Stimulated activated CD4-positive, alpha-beta T cell treated with anti-CD3 and anti-CD28 coated beads, Interleukin-15, amount 100 ng/mL, for 24 hours (primary cell): ENCODE results near the gene VPS16.

Experiments
- DNase-seq: peaks from one replicate; pipeline ENCODE4 v3.0.0-alpha.2; 2020

The VPS16 gene

GRCh38 chr20:2840138-2840966 lies at the start of gene VPS16, which contains the start of gene PCED1A:
Gene VPS16, plus strand, starts transcription at chr20:2840745. Its CDS starts 30 bp downstream, at chr20:2840775.
Gene PCED1A, minus strand, starts transcription at chr20:2840655. Its CDS starts 743 bp downstream, at chr20:2839912.
- DNase-seq = peak; percentile 93

DNA sequence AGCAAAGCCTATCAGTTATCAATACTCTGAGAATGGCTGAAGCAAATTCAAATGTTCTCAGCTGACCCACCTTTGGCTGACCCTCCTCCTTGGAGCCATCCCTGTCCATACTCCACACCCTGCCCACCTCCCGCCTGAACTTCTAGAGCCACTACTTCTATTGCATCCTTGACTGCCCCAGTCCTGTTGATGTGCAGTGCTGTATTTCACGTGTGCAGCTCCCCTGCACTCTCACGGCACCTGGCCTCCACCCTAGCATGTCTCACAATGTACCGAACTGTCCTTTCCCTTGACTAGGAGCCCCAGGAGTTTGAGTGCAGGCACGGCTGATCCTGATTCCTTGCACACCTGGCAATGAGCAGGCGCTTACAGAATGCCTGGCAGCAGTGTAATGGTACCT lies 47.1 kb upstream of the VPS16 start:
- DNase-seq = no peak

DNA sequence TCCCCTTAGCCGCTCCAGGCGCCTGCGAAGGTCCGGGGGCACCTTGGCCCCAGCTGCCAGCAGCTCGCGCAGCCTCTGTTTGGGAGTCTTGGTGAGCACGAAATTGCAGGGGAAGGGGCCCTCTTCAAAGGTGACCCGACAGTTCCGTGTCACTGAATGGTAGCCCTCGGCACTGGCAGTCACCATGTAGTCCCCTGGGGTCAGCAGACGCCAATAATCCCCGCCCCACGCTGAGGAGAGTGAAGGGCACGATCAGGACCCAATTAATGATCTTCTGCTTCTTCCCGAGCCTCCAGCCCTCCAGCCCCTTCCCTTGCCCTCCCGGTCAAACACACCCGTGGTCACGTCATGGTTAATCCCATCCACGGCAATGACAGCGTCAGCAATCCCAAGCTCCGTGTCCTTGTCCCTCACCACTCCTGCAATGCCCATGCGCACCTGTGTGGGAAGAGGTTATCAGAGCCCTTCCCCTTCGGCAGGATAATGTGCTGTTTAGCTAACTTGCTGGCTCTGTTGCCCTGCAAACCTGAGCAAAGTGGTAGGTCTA lies 46.3 kb upstream of the VPS16 start:
- DNase-seq = no peak

DNA sequence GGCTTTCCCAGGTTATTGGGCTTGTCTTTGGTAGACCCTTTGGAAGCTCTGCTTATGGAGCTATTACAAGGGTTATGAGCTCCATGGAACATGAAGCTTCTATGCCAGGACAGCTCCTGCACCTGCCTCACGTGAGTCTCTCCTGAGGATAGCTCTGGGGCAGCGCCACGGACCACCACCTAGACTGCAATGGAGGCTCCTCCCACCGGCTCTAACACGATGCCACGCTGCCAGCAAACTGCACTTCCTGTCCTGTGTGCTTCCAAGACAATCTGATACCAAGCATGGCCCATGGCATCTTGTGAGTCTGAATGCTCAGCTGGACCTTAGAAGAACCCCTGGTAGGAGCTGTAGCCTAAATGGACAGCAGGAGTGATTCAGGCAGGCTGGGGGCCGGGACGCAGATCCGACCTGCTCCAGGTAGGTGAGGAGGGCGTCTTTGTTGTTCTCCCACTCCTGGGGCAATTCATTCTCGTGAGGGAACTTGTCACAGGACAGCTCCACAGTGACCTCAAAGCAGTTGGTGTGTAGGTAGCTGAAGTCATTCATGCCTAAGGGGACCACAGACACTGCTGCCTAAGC lies 45.6 kb upstream of the VPS16 start:
- no peak for DNase-seq

GRCh38 chr20:2795451-2795850 lies 45.1 kb upstream of the VPS16 start:
- no peak for DNase-seq

DNA sequence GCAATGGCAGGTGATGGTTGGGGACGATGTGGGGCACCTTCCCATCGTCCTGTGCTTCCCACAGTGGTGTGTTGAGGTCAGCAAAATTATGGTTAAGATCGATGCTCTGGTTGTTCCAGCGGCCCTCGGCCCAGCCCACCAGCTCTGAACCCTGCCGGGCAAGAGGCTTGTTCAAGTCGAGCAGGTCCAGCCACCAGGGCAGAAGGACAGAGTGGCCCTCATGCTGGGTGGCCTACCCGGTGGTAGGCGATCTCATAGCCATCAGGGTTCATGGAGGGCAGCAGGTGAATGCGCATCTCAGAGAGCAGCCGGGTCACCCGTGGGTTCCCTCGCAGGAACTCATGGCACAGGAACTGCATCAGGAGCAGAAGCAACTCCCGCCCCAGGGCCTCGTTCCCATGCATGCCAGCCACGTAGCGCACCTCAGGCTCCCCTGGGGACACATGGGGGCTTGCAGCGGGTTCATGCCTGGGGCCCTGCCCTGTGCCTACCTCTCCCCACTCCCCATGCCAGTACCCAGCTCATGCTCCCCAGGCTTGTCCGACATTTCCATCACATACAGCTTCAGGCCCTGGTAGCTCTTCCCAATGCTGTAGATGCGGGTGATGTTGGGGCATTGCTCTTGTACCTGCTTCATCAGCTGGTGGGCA lies 44.4 kb upstream of the VPS16 start:
- no peak for DNase-seq

DNA sequence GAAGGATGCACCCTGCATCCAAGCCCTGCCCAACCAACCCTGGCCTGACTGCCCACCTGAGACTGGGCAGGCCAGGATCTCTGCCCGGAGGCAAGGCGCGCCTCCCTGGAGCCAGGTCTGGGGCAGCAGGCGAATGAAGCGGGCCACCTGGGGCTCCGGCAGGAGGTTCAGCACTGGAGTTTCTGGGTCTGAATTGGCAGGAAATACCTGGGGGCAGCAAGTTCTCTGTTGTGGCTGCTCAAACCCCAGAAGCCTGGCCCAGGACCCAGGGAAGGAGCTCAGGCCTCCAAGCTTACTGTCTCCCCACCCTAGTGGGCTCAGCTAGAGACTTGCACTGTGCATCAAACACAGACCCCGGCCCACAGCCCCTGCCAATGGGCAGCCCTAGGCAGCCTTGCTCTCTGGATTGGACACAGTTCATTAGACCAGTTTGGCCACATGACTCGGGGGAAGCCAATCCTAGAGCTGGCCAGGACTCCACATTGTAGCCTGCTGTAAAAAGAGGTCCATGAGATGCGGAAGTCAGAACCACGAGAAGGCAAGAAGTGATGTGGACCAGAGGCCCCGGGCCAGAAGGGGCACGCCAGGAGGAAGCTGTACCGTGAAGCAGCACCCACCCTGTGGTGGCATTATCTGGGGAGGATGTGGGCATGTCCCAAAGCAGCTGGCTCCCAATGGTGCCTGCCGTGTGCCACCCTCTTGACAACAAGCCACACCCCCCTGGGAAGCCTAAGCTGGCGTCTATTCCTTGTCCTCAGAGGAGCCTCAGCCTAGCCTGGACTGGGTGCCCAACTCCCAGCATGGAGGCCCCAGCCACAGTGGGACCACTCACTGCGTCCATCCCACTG lies 43.2 kb upstream of the VPS16 start:
- no peak for DNase-seq

- DNase-seq = no peak
Observed at GRCh38 chr20:2798095-2798805, 42.3 kb upstream of the VPS16 start.

DNA sequence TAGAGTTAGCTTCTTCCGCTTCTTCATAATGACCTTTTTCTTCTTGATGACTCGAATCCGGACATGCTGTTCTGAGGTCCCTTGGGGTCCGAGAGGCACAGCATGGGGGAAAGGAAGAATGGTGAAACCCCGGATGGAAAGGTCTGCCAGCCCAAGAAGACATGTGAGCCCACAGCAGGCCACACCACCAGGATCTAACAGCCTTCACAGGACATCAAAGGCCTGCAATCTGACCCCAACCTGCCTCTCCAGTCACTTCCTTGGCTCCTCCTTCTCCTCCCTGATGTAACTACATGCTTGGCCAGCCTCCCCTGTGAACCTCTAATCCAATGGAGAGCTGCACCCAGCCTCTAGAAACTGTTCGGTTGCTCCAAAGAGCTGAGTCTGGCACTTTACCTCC lies 41.7 kb upstream of the VPS16 start:
- DNase-seq = no peak

DNA sequence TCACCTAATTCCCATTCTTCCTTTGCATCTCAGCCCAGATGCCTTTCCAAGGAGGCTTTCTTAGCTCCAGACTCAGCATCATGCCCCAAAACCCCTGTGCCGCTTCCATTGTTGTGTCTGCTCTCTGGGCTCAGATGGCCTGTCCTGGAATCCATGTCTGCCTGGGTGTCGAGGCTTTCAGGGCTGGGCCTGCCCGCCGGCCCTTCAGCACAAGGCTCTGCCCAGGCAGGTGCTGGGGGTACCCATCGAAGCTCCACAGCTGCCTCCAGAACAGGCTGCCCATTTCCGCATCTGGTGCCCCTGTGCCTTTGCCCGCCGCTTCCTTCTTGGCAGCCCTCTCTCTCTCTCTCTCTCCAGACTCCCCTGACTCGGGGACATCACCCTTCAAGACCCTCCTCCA lies 41.3 kb upstream of the VPS16 start:
- no peak for DNase-seq

DNA sequence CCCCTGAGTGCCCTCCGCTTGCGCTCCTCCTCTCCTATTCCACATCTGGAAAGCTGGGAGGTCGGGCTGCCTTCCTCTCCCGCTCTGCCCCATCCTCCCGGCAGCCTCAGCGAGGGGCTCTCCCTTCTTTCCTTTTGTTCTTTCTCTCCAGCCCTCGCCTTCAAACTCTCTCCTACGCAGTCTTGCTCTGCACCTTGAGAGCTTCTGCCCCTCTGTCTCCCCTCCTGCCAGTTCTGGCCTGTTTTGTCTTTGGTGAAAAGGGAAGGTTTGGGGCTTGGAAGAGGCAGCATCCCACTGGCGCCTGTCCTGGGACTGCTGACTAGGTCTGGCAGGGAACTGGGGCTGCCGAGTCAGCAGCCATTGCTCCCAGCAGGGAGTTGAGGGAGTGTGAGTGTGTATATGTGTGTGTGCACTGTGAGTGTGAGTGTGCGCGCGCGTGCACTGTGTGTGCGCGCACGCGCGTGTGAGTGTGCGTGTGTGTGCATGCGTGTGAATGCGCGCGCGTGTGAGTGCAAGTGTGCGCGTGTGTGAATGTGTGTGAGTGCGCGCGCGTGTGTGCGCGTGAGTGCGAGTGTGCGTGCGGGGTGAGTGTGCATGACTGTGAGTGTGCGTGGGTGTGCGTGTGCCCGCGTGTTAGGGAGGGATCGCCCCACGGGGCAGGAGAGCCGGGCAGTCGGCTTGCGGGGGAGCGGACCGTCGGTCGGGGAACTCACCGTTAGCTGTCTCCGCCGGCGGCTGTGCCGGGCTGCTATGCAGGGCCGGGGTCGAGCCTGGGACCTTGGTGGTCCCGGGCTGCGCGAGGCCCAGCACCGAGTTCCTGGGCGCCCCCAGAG lies 40.6 kb upstream of the VPS16 start:
- DNase-seq = peak; percentile 29

GRCh38 chr20:2800521-2801285 lies 39.8 kb upstream of the VPS16 start, which contains the start of gene CPXM1:
Gene CPXM1, minus strand, starts transcription at chr20:2800627. Its CDS starts 55 bp downstream, at chr20:2800572.
- peak; percentile 41 for DNase-seq

DNA sequence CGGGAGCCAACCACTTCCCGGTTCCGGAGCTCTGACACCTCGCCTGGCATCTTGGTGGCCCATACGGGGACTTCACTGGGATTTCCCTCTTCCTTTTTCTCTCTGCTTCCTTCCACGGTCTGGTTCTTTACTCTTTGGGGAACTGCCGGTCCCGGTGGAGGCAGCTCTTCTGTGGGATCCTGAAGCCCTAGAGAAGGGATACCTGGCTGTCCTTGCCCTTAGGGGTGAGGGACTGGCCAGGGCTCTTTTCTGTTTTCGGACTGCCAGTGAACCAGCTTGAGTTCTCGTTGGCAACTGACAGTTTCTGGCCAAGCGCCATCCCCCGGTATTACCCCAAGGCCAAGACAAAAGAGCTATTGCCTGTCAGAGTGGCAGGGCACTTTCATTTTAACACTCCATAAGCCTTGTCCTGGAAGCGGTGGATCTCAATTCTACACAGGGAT lies 39.2 kb upstream of the VPS16 start:
- no peak for DNase-seq

GRCh38 chr20:2804041-2804828 lies 36.3 kb upstream of the VPS16 start:
- no peak for DNase-seq

DNA sequence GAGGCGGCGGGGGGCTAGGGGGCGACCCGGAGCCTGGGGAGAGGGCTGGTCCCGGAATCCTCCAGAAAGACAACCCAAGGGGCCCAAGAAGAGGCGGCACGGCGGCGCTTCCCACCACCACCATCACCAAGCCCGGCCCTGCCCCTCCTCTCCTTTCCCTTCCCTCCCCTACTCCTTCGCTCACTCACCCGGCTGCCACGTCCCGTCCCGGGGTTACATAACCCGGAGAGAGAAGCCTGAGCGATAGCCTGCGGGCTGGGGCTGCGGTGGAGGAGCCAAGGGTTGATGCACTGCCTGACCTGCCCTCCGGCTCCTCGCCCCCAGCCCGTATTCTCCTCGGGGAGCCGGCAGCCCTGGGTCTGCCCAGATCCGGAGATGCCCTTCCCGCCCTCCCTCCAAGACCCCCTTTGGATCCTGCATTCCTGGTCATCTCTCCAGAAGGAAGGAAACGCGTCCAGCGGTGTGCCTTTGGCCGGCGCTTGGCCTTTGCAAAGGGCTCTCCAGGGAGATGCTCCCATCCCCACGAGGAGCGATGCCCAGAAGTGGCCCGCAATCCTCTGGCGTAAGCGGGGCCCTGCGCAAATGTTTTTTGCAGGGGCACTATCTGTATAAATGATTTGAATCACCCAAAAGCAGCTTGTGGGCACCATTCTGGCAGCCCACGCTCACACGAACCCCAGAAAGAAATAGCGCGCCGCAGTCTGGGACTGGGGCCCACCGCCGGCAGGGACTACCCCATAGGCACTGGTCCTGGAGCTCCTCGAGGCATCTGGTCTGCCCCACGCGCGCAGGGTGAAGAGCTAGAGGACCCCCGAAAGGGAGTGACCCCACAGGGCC lies 35.5 kb upstream of the VPS16 start:
- DNase-seq = no peak

DNA sequence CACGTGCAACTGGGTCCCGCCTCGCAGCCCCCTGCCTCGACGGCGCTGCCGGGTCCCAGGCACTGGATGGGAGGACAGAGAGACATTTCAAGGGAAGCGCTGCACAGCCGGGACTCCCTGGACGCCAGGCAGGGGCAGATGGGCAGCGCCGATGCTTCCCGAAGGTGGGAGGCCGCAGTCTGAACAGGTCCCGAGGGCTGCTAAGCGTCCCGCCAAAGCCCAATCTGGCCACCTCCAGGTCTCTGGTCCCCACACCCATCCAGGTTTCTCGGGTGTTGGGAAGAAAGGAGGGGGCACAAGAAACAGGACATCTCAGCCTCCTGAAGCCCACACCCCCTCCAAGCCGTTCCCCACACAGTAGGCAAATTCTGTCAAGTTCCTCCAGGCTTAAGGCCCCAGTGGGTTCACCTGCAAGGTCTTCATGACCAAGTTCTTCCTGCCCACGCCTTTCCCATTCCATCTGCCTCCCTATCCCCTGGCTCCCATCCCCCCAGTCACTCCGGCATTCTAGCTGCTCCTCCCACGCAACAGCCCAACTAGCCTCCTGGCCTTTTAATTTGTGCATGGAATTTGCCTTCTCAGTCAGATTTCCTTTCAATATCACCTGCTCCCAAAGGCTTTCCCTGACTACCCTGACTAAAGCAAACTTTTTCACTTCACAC lies 34.7 kb upstream of the VPS16 start:
- DNase-seq = no peak

DNA sequence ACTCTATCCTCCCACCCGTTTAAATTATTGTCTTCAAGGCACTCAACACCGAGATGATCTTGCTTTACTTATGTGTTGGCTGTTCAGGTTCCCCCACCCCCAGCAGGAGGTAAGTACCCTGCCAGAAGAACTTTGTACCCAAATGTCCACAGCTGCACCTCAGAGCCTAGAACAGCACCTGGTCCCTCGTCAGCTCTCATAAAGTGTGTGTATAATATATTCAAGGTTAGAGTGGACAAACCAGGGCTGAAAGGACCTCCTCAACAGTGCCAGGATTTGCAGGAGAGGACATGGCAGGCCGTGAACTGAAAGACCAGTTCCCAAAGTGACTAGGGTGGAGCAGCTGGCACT lies 34.2 kb upstream of the VPS16 start:
- DNase-seq = no peak

DNA sequence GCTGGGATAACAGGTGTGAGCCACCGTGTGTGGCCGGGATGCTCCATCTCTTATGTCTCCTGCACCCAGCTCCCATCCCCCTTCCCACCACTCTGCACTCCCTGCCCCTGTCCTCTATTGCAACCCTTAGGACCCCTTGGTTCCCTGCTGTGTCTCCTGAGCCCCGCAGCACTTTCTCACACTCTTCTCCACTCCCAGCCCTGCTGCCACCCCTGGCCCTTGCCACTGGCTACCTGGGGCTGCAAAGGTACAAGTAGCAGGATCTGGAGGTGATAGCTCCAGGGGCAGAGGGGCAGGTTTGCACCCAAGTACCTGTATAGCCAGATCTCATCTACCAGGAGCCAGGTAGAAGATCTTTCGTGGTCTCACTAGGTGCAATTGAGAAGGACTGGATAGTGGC lies 33.5 kb upstream of the VPS16 start:
- no peak for DNase-seq
